Daoy (cell line): ENCODE measurements around the gene GNPTG. TPM values are rescaled to one million over a fixed set of nuclear protein-coding genes. Genes with fewer than 3 reads are reported as not detected.

ENCODE experiments used
- DNase-seq: peaks from one replicate; pipeline ENCODE4 v3.0.0-alpha.2; 2015; ENCODE audit warnings: low read depth
- total RNA-seq: library from RNA; depleted of rRNA; stranded (reverse); fragments of >200 nt; shearing (Covaris generic); gene quantifications from 2 replicates; pipeline ENCODE4 v1.2.3, GENCODE V29; 2014; rRNA removed

GNPTG gene
- total RNA-seq, 1 experiment from 2014 or later: 15.9 TPM

GRCh38 chr16:1394367-1394951 lies 42.7 kb downstream of the GNPTG start:
- no peak for DNase-seq

DNA sequence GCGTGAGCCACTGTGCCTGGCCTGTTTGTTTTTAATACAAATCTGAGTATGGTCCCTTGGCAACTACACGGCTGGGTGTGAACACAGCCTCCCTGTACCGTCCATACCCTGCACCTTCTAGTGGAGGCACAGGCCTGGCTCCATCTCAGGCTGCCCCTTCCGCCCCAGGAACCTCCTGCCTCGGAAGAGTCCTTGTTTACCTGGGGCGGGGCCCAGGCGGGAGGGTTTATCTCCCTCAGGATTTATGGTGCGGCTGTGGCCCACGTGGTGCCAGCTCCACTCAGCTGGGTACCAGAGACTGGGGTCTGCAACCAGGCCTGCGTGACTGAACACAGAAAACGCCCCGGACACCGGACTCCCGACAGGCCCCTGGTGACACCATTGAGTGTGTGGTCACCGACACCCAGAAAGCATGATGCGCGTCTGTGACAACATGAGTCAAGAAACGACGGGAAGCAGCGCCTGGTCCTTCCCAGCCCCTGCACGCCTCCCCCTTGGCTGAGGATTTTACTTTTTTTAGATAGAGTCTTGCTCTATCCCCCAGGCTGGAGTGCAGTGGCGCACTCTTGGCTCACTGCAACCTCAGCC lies 43.8 kb downstream of the GNPTG start:
- DNase-seq: no peak

- DNase-seq: no peak
Observed at GRCh38 chr16:1397779-1398178, 46.0 kb downstream of the GNPTG start.

DNA sequence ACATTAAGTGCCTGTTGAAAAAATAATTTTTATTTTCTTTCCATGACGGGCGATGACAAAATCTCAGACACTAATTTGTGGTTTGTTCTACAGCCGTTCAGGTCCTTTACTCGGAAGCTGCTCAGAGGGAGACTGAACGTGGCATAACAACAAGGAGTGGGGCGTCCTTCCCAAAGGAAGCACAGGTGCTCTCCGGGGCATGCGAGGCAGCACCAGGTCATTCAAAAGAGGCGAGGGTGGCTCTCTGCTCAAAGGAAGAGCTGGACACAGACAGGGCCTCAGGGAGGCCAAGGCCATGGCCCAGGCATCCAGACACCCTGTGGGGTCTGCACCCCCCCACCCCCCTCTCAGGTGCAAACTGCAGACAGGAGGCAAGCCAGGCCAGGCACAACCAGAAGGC lies 46.6 kb downstream of the GNPTG start:
- DNase-seq: no peak

GRCh38 chr16:1398826-1399581 lies 47.3 kb downstream of the GNPTG start:
- no peak for DNase-seq

DNA sequence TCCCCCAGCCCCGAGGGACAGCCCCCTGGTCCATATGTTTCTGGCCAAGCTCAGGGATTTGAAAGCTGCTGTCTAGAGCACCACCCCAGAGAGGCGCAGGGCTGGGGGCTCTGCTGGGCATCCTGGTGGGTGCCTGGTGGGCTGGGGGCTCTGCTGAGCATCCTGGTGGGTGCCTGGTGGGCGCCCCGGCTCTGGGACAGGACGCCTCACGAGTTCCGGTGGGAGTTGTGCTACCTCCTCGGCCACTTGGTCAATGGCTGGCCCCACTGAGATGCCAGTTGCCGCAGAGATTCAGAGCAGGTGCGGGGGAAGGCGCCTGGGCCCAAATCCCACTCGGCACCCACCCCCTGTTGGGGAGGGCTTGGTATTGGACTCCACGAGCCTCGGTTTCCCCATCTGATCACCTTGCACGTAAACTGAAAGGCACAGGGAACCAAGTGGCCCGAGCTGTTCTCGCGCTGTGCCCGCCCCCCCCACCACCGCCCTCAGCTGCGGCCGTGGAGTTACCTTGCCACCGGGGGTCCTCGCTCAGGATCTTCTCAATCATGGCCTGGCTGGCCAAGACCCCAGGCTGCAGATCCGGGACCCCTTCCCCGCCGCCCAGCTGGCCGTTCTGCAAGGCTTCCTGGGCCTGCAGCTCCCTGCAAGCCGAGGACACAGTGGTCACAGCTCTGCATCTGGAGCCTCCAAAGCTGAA lies 49.5 kb downstream of the GNPTG start:
- DNase-seq: no peak

GRCh38 chr16:1401758-1402154 lies 50.0 kb downstream of the GNPTG start:
- no peak for DNase-seq

- no peak for DNase-seq
Observed at GRCh38 chr16:1403036-1403435, 51.3 kb downstream of the GNPTG start.

GRCh38 chr16:1403733-1404132 lies 52.0 kb downstream of the GNPTG start:
- DNase-seq: no peak

GRCh38 chr16:1407753-1408152 lies 56.0 kb downstream of the GNPTG start:
- no peak for DNase-seq

GRCh38 chr16:1408171-1408837 lies 56.6 kb downstream of the GNPTG start:
- DNase-seq: peak; percentile 89

DNA sequence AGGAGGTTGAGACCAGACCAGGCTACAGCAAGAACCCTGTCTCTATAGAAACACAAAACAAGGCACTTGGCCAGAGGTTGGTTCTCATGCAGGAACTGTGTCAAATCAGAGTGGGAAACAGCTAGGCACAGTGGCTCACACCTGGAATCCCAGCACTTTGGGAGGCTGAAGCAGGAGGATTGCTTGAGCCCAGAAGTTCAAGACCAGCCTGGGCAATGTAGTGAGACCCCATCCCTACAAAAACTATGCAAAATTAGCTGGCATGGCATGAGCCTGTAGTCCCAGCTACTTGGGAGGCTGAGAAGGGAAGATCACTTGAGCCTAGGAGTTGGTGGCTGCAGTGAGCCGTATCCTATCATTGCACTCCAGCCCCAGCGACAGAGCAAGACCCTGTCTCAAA lies 61.1 kb downstream of the GNPTG start:
- no peak for DNase-seq

Other genes starting within 250 kb of the GNPTG start
- 0.06 and 0.80 TPM in 2 replicates for gene CACNA1H, start 198.8 kb upstream of the GNPTG start, total RNA-seq
- gene TPSG1, start 126.7 kb upstream of the GNPTG start, total RNA-seq: 0.23 TPM in 1 of 2 replicates, not detected in the other
- not detected in 2 replicates for gene TPSB2, start 121.7 kb upstream of the GNPTG start, total RNA-seq
- gene TPSAB1, start 111.2 kb upstream of the GNPTG start, total RNA-seq: not detected in 2 replicates
- not detected in 2 replicates for gene TPSD1, start 95.9 kb upstream of the GNPTG start, total RNA-seq
- 37.6 and 69.5 TPM in 2 replicates for gene UBE2I, start 42.3 kb upstream of the GNPTG start, total RNA-seq
- 0.11 and 1.2 TPM in 2 replicates for gene BAIAP3, start 18.3 kb upstream of the GNPTG start, total RNA-seq
- gene TSR3, start 53 bp upstream of the GNPTG start, total RNA-seq: 95.5 and 103 TPM in 2 replicates
- 12.1 and 13.7 TPM in 2 replicates for gene UNKL, start 62.8 kb downstream of the GNPTG start, total RNA-seq
- 21.7 and 25.8 TPM in 2 replicates for gene UQCC4, start 68.8 kb downstream of the GNPTG start, total RNA-seq
- gene PERCC1, start 79.1 kb downstream of the GNPTG start, total RNA-seq: not detected in 2 replicates
- gene CCDC154, start 92.6 kb downstream of the GNPTG start, total RNA-seq: not detected in 2 replicates
- 15.6 and 28.2 TPM in 2 replicates for gene CLCN7, start 123.1 kb downstream of the GNPTG start, total RNA-seq
- not detected in 2 replicates for gene PTX4, start 137.0 kb downstream of the GNPTG start, total RNA-seq
- gene TELO2, start 141.4 kb downstream of the GNPTG start, total RNA-seq: 19.9 and 44.0 TPM in 2 replicates
- 1.1 TPM in 1 of 2 replicates, not detected in the other for gene TMEM204, start 181.7 kb downstream of the GNPTG start, total RNA-seq